ENCODE results near the gene TMEM52B. TPM values are rescaled to one million over a fixed set of nuclear protein-coding genes. Genes with fewer than 3 reads are reported as not detected.

Gene TMEM52B
- total and polyA plus RNA-seq, 2 experiments from 2014 or later = not detected

DNA sequence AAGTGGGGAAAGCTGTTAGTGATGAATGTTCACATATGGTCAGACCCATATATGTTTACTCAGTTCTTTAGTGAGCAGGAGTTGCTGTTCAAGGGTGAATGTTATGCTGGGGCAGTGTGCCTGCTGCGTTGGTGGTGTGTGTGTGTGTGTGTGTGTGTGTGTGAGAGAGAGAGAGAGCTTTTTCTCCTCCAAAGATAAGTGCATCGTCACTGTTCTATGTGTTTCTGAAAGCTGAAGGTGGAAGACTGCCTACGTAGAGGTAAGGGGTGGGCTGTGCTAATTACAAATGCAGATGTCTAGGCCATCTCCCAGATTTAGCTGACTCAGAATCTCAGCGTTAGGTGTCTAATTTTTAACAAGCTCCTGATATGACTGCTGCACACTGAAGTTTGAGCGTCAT, 44.4 kb downstream of the TMEM52B start:
- Histone ChIP-seq H3K36me3 (ENCODE audit: insufficient read depth) (peaks cover 22% of the 10 kb centered on the region), H3K27me3 (ENCODE audit: insufficient read depth) (no peaks in the 10 kb centered on the region), H3F3A (replicated peaks; ENCODE audit: low read depth) (no peaks in the 10 kb centered on the region), H4K20me1 (replicated peaks; ENCODE audit: insufficient read depth) (0 out of 2 replicates have a peak, but pooled peaks cover 5% of the 10 kb centered on the region), H3K4me3 (no peak overlapping the region), H2AFZ (no peak overlapping the region), H3K4me1 (ENCODE audit: insufficient read depth) (no peaks in the 10 kb centered on the region), H3K27ac (ENCODE audit: low read depth) (no peak overlapping the region), H3K79me2 (replicated peaks; ENCODE audit: insufficient read depth) (no peaks in the 10 kb centered on the region), H3K4me2 (no peak overlapping the region), H3K9me2 (ENCODE audit: insufficient read depth) (no peaks in the 10 kb centered on the region)
- ATAC-seq (no peak), DNase-seq (ENCODE audit: low spot score) (no peak)
- peaks cover 60% of the 10 kb centered on the region for H3K36me3 Mint-ChIP-seq (ENCODE audit: low read depth)
- H3K4me3 Mint-ChIP-seq = no peak overlapping the region
- H3K9me3 Mint-ChIP-seq = no peaks in the 10 kb centered on the region
- H3K4me1 Mint-ChIP-seq = no peaks in the 10 kb centered on the region; the same call in 2 of the 3 replicates
- H3K27ac Mint-ChIP-seq = no peak overlapping the region
- no peak for TF ChIP-seq ZNF114 (CRISPR knock-in tag; IDR thresholded peaks at IDR 0.05)
- TF ChIP-seq, protein P1, sequence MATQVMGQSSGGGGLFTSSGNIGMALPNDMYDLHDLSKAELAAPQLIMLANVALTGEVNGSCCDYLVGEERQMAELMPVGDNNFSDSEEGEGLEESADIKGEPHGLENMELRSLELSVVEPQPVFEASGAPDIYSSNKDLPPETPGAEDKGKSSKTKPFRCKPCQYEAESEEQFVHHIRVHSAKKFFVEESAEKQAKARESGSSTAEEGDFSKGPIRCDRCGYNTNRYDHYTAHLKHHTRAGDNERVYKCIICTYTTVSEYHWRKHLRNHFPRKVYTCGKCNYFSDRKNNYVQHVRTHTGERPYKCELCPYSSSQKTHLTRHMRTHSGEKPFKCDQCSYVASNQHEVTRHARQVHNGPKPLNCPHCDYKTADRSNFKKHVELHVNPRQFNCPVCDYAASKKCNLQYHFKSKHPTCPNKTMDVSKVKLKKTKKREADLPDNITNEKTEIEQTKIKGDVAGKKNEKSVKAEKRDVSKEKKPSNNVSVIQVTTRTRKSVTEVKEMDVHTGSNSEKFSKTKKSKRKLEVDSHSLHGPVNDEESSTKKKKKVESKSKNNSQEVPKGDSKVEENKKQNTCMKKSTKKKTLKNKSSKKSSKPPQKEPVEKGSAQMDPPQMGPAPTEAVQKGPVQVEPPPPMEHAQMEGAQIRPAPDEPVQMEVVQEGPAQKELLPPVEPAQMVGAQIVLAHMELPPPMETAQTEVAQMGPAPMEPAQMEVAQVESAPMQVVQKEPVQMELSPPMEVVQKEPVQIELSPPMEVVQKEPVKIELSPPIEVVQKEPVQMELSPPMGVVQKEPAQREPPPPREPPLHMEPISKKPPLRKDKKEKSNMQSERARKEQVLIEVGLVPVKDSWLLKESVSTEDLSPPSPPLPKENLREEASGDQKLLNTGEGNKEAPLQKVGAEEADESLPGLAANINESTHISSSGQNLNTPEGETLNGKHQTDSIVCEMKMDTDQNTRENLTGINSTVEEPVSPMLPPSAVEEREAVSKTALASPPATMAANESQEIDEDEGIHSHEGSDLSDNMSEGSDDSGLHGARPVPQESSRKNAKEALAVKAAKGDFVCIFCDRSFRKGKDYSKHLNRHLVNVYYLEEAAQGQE (IDR thresholded peaks at IDR 0.05; ENCODE audit: unreplicated experiment) = no peak
- no peak for TF ChIP-seq ZNF331 (CRISPR knock-in tag; IDR thresholded peaks at IDR 0.05; ENCODE audit: low read depth)
- no peak for TF ChIP-seq EZH2 (IDR thresholded peaks at IDR 0.05; ENCODE audit: low read depth, unreplicated experiment)
- TF ChIP-seq, protein P2, sequence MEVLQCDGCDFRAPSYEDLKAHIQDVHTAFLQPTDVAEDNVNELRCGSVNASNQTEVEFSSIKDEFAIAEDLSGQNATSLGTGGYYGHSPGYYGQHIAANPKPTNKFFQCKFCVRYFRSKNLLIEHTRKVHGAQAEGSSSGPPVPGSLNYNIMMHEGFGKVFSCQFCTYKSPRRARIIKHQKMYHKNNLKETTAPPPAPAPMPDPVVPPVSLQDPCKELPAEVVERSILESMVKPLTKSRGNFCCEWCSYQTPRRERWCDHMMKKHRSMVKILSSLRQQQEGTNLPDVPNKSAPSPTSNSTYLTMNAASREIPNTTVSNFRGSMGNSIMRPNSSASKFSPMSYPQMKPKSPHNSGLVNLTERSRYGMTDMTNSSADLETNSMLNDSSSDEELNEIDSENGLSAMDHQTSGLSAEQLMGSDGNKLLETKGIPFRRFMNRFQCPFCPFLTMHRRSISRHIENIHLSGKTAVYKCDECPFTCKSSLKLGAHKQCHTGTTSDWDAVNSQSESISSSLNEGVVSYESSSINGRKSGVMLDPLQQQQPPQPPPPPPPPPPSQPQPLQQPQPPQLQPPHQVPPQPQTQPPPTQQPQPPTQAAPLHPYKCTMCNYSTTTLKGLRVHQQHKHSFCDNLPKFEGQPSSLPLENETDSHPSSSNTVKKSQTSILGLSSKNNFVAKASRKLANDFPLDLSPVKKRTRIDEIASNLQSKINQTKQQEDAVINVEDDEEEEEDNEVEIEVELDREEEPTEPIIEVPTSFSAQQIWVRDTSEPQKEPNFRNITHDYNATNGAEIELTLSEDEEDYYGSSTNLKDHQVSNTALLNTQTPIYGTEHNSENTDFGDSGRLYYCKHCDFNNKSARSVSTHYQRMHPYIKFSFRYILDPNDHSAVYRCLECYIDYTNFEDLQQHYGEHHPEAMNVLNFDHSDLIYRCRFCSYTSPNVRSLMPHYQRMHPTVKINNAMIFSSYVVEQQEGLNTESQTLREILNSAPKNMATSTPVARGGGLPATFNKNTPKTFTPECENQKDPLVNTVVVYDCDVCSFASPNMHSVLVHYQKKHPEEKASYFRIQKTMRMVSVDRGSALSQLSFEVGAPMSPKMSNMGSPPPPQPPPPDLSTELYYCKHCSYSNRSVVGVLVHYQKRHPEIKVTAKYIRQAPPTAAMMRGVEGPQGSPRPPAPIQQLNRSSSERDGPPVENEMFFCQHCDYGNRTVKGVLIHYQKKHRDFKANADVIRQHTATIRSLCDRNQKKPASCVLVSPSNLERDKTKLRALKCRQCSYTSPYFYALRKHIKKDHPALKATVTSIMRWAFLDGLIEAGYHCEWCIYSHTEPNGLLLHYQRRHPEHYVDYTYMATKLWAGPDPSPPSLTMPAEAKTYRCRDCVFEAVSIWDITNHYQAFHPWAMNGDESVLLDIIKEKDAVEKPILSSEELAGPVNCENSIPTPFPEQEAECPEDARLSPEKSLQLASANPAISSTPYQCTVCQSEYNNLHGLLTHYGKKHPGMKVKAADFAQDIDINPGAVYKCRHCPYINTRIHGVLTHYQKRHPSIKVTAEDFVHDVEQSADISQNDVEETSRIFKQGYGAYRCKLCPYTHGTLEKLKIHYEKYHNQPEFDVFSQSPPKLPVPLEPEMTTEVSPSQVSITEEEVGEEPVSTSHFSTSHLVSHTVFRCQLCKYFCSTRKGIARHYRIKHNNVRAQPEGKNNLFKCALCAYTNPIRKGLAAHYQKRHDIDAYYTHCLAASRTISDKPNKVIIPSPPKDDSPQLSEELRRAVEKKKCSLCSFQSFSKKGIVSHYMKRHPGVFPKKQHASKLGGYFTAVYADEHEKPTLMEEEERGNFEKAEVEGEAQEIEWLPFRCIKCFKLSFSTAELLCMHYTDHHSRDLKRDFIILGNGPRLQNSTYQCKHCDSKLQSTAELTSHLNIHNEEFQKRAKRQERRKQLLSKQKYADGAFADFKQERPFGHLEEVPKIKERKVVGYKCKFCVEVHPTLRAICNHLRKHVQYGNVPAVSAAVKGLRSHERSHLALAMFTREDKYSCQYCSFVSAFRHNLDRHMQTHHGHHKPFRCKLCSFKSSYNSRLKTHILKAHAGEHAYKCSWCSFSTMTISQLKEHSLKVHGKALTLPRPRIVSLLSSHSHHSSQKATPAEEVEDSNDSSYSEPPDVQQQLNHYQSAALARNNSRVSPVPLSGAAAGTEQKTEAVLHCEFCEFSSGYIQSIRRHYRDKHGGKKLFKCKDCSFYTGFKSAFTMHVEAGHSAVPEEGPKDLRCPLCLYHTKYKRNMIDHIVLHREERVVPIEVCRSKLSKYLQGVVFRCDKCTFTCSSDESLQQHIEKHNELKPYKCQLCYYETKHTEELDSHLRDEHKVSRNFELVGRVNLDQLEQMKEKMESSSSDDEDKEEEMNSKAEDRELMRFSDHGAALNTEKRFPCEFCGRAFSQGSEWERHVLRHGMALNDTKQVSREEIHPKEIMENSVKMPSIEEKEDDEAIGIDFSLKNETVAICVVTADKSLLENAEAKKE (CRISPR knock-in tag; IDR thresholded peaks at IDR 0.05) = no peak
- no peak for TF ChIP-seq JUNB (IDR thresholded peaks at IDR 0.05; ENCODE audit: unreplicated experiment)
- TF ChIP-seq, protein P3, sequence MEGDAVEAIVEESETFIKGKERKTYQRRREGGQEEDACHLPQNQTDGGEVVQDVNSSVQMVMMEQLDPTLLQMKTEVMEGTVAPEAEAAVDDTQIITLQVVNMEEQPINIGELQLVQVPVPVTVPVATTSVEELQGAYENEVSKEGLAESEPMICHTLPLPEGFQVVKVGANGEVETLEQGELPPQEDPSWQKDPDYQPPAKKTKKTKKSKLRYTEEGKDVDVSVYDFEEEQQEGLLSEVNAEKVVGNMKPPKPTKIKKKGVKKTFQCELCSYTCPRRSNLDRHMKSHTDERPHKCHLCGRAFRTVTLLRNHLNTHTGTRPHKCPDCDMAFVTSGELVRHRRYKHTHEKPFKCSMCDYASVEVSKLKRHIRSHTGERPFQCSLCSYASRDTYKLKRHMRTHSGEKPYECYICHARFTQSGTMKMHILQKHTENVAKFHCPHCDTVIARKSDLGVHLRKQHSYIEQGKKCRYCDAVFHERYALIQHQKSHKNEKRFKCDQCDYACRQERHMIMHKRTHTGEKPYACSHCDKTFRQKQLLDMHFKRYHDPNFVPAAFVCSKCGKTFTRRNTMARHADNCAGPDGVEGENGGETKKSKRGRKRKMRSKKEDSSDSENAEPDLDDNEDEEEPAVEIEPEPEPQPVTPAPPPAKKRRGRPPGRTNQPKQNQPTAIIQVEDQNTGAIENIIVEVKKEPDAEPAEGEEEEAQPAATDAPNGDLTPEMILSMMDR (conservative IDR thresholded peaks at IDR 0.05; ENCODE audit: low read depth in 2 of 2) = no peak
- no peak for TF ChIP-seq NANOG (IDR thresholded peaks at IDR 0.05; ENCODE audit: borderline replicate concordance)
- TF ChIP-seq CREB1 (CRISPR knock-in tag; IDR thresholded peaks at IDR 0.05; ENCODE audit: low read depth) = no peak
- no peak for TF ChIP-seq STAT1 (IDR thresholded peaks at IDR 0.05; ENCODE audit: unreplicated experiment)
- no peak for TF ChIP-seq EZH2phosphoT487 (IDR thresholded peaks at IDR 0.05; ENCODE audit: unreplicated experiment)
- TF ChIP-seq POLR2AphosphoS5 (IDR thresholded peaks at IDR 0.05; ENCODE audit: low read depth) = no peak
- TF ChIP-seq, protein P4, sequence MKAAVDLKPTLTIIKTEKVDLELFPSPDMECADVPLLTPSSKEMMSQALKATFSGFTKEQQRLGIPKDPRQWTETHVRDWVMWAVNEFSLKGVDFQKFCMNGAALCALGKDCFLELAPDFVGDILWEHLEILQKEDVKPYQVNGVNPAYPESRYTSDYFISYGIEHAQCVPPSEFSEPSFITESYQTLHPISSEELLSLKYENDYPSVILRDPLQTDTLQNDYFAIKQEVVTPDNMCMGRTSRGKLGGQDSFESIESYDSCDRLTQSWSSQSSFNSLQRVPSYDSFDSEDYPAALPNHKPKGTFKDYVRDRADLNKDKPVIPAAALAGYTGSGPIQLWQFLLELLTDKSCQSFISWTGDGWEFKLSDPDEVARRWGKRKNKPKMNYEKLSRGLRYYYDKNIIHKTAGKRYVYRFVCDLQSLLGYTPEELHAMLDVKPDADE (IDR thresholded peaks at IDR 0.05) = no peak
- H3K27me3 Mint-ChIP-seq (ENCODE audit: insufficient read depth, low read depth, poor library complexity) = no peaks in the 10 kb centered on the region

Data from GM23338 (cell line).